Effector memory CD8-positive, alpha-beta T cell (primary cell): Measurements from ENCODE around the gene DNAJB4.

Experiments
- ATAC-seq: fragments of 150-1000 bp; cut with Tn5 transposase; replicated peaks from 2 replicates; pipeline ENCODE4 v1.10.0; 2021; ENCODE audit warnings: mild to moderate bottlenecking, moderate library complexity
- DNase-seq, 3 experiments: peaks; one replicate each; pipeline ENCODE4 v3.0.0; 2021
- H3K27ac Mint-ChIP-seq, 2 donors: one replicate each; pipeline ENCODE4 v1.8.0; 2022; ENCODE audit warnings: mild to moderate bottlenecking in 2 of 2, mixed read lengths in 2 of 2, moderate library complexity in 2 of 2
- H3K27me3 Mint-ChIP-seq, 2 donors: one replicate each; pipeline ENCODE4 v1.8.0; 2022; ENCODE audit warnings: mixed read lengths in 2 of 2
- H3K36me3 Mint-ChIP-seq: one replicate; pipeline ENCODE4 v1.8.0; 2022; ENCODE audit warnings: mild to moderate bottlenecking, moderate library complexity, mixed read lengths; ENCODE audit not compliant: insufficient read depth
- H3K4me1 Mint-ChIP-seq, 2 donors: one replicate each; pipeline ENCODE4 v1.8.0; 2022; ENCODE audit warnings: low read depth in 2 of 2, mixed read lengths in 2 of 2
- H3K4me3 Mint-ChIP-seq, 2 donors: one replicate each; pipeline ENCODE4 v1.8.0; 2022; ENCODE audit warnings: mild to moderate bottlenecking in 2 of 2, mixed read lengths in 2 of 2, moderate library complexity in 2 of 2
- H3K9me3 Mint-ChIP-seq, 2 donors: one replicate each; pipeline ENCODE4 v1.8.0; 2022; ENCODE audit warnings: mixed read lengths in 2 of 2
- total RNA-seq, 9 experiments: gene quantifications; one replicate each; lab custom pipeline; 2026; lab: John Stamatoyannopoulos, UW

DNAJB4 gene
- 5.0 to 42.5 (median 9.5) reads per million in 9 experiments for total RNA-seq

- Mint-ChIP-seq H3K9me3 (no peaks in the 10 kb centered on the region), H3K27ac (peak within 1 kb of the TSS; percentile 97 to 100), H3K27me3 (no peaks in the 10 kb centered on the region), H3K4me3 (peak within 1 kb of the TSS; percentile 87 to 95), H3K4me1 (peaks cover 8 to 26% of the 10 kb centered on the region in 2 donors), H3K36me3 (peaks cover 15% of the 10 kb centered on the region)
- peak; percentile 52 to 64 (median 63) for DNase-seq
- ATAC-seq: peak; percentile 99
Measured at GRCh38 chr1:78004719-78005447, at the start of gene DNAJB4. Gene DNAJB4, plus strand, starts transcription at chr1:78004939. Its CDS starts 172 bp downstream, at chr1:78005111.

GRCh38 chr1:77955709-77956108 lies 49.0 kb upstream of the DNAJB4 start:
- H3K4me1 Mint-ChIP-seq: peaks cover 15 to 23% of the 10 kb centered on the region in 2 donors
- H3K27ac Mint-ChIP-seq: peak overlapping the region in 1 of 2 donors; percentile 78
- no peaks in the 10 kb centered on the region for H3K9me3 Mint-ChIP-seq
- peaks cover 96% of the 10 kb centered on the region for H3K36me3 Mint-ChIP-seq
- DNase-seq (no peak), ATAC-seq (no peak)
- no peaks in the 10 kb centered on the region for H3K27me3 Mint-ChIP-seq
- peak overlapping the region in 1 of 2 donors; percentile 30 for H3K4me3 Mint-ChIP-seq

GRCh38 chr1:77956464-77956863 lies 48.3 kb upstream of the DNAJB4 start:
- ATAC-seq (no peak), DNase-seq (no peak)
- Mint-ChIP-seq H3K4me3 (no peak overlapping the region), H3K4me1 (peaks cover 17 to 21% of the 10 kb centered on the region in 2 donors), H3K27ac (peak overlapping the region in 1 of 2 donors; percentile 17), H3K9me3 (no peaks in the 10 kb centered on the region), H3K36me3 (peaks cover 97% of the 10 kb centered on the region), H3K27me3 (no peaks in the 10 kb centered on the region)

- no peak for ATAC-seq
- H3K4me1 Mint-ChIP-seq: peaks cover 21 to 27% of the 10 kb centered on the region in 2 donors
- no peak for DNase-seq
- no peaks in the 10 kb centered on the region for H3K9me3 Mint-ChIP-seq
- H3K4me3 Mint-ChIP-seq: no peak overlapping the region
- H3K36me3 Mint-ChIP-seq: peaks cover 100% of the 10 kb centered on the region
- peak overlapping the region; percentile 9 to 67 for H3K27ac Mint-ChIP-seq
- no peaks in the 10 kb centered on the region for H3K27me3 Mint-ChIP-seq
Measured at GRCh38 chr1:77958391-77958790, 46.3 kb upstream of the DNAJB4 start.

- Mint-ChIP-seq H3K36me3 (peaks cover 100% of the 10 kb centered on the region), H3K27ac (peak overlapping the region; percentile 9 to 67), H3K4me1 (peaks cover 21 to 27% of the 10 kb centered on the region in 2 donors), H3K27me3 (no peaks in the 10 kb centered on the region), H3K4me3 (no peak overlapping the region), H3K9me3 (no peaks in the 10 kb centered on the region)
- no peak for DNase-seq
- ATAC-seq: no peak
Measured at GRCh38 chr1:77958850-77959249, 45.9 kb upstream of the DNAJB4 start.

GRCh38 chr1:77961392-77961791 lies 43.3 kb upstream of the DNAJB4 start:
- Mint-ChIP-seq H3K36me3 (peaks cover 100% of the 10 kb centered on the region), H3K27ac (peak overlapping the region in 1 of 2 donors; percentile 84)

GRCh38 chr1:77966291-77966690 lies 38.4 kb upstream of the DNAJB4 start:
- H3K27me3 Mint-ChIP-seq: no peaks in the 10 kb centered on the region
- H3K4me1 Mint-ChIP-seq: peaks cover 18 to 39% of the 10 kb centered on the region in 2 donors
- DNase-seq (no peak), ATAC-seq (no peak)
- no peaks in the 10 kb centered on the region for H3K9me3 Mint-ChIP-seq
- no peak overlapping the region for H3K4me3 Mint-ChIP-seq
- H3K27ac Mint-ChIP-seq: peak overlapping the region; percentile 15 to 20
- H3K36me3 Mint-ChIP-seq: peaks cover 99% of the 10 kb centered on the region

More at GRCh38 chr1:77961392-77961791, 43.3 kb upstream of the DNAJB4 start:
- Mint-ChIP-seq H3K9me3 (no peaks in the 10 kb centered on the region), H3K27me3 (no peaks in the 10 kb centered on the region), H3K4me1 (peaks cover 19 to 33% of the 10 kb centered on the region in 2 donors), H3K4me3 (no peak overlapping the region)
- DNase-seq (no peak), ATAC-seq (no peak)

GRCh38 chr1:77970192-77970591 lies 34.5 kb upstream of the DNAJB4 start:
- Mint-ChIP-seq H3K36me3 (peaks cover 91% of the 10 kb centered on the region), H3K9me3 (no peaks in the 10 kb centered on the region), H3K4me3 (peak overlapping the region in 1 of 2 donors; percentile 31), H3K4me1 (peaks cover 33 to 54% of the 10 kb centered on the region in 2 donors), H3K27me3 (no peaks in the 10 kb centered on the region), H3K27ac (peak overlapping the region in 1 of 2 donors; percentile 29)
- ATAC-seq: no peak
- DNase-seq: no peak

- no peak for ATAC-seq
- H3K27ac Mint-ChIP-seq: peak overlapping the region; percentile 56 to 63
- no peaks in the 10 kb centered on the region for H3K9me3 Mint-ChIP-seq
Measured at GRCh38 chr1:77972080-77972479, 32.7 kb upstream of the DNAJB4 start.

GRCh38 chr1:77975386-77975785 lies 29.4 kb upstream of the DNAJB4 start:
- Mint-ChIP-seq H3K9me3 (no peaks in the 10 kb centered on the region), H3K4me3 (no peak overlapping the region), H3K36me3 (peaks cover 61% of the 10 kb centered on the region), H3K27me3 (no peaks in the 10 kb centered on the region), H3K4me1 (peaks cover 40 to 53% of the 10 kb centered on the region in 2 donors), H3K27ac (no peak overlapping the region)
- ATAC-seq: no peak
- no peak for DNase-seq

More at GRCh38 chr1:77972080-77972479, 32.7 kb upstream of the DNAJB4 start:
- Mint-ChIP-seq H3K4me3 (peak overlapping the region; percentile 57 to 76), H3K4me1 (peaks cover 45 to 63% of the 10 kb centered on the region in 2 donors), H3K36me3 (peaks cover 89% of the 10 kb centered on the region), H3K27me3 (no peaks in the 10 kb centered on the region)
- DNase-seq: no peak

- Mint-ChIP-seq H3K27ac (no peak overlapping the region), H3K4me1 (peaks cover 40 to 56% of the 10 kb centered on the region in 2 donors), H3K27me3 (no peaks in the 10 kb centered on the region), H3K9me3 (no peaks in the 10 kb centered on the region), H3K4me3 (no peak overlapping the region), H3K36me3 (peaks cover 55% of the 10 kb centered on the region)
- ATAC-seq (no peak), DNase-seq (no peak)
Measured at GRCh38 chr1:77975907-77976306, 28.8 kb upstream of the DNAJB4 start.

- no peak overlapping the region for H3K27ac Mint-ChIP-seq
Measured at GRCh38 chr1:77976433-77977076, 28.2 kb upstream of the DNAJB4 start.

GRCh38 chr1:77977989-77978292 lies 26.8 kb upstream of the DNAJB4 start:
- DNase-seq (no peak), ATAC-seq (no peak)
- Mint-ChIP-seq H3K27ac (no peak overlapping the region), H3K9me3 (no peaks in the 10 kb centered on the region), H3K27me3 (no peaks in the 10 kb centered on the region), H3K4me3 (no peak overlapping the region), H3K36me3 (peaks cover 41% of the 10 kb centered on the region), H3K4me1 (peaks cover 32 to 40% of the 10 kb centered on the region in 2 donors)

More at GRCh38 chr1:77976433-77977076, 28.2 kb upstream of the DNAJB4 start:
- ATAC-seq (no peak), DNase-seq (no peak)
- H3K4me1 Mint-ChIP-seq: peaks cover 39 to 51% of the 10 kb centered on the region in 2 donors
- H3K36me3 Mint-ChIP-seq: peaks cover 49% of the 10 kb centered on the region
- no peaks in the 10 kb centered on the region for H3K27me3 Mint-ChIP-seq
- no peak overlapping the region for H3K4me3 Mint-ChIP-seq
- no peaks in the 10 kb centered on the region for H3K9me3 Mint-ChIP-seq
